H9 (cell line): ENCODE results near the gene TMEM59L. TPM values are rescaled to one million over a fixed set of nuclear protein-coding genes. Genes with fewer than 3 reads are reported as not detected.

Experiments
- DNase-seq: peaks from one replicate; pipeline ENCODE4 v3.0.0-alpha.2; 2017
- H2AFZ ChIP-seq: one replicate; pipeline ENCODE4 v1.6.1; 2013; ENCODE audit warnings: mild to moderate bottlenecking, low read length, control low read depth, moderate library complexity
- H2AK5ac ChIP-seq: 2 replicates; pipeline ENCODE4 v1.6.1; 2013; ENCODE audit warnings: low read length, control low read depth, mixed read lengths; ENCODE audit not compliant: insufficient read length
- H2BK120ac ChIP-seq: one replicate; pipeline ENCODE4 v1.6.1; 2013; ENCODE audit warnings: low read depth, mild to moderate bottlenecking, low read length, control low read depth, inconsistent platforms; ENCODE audit not compliant: poor library complexity, severe bottlenecking
- H2BK12ac ChIP-seq: 2 replicates; pipeline ENCODE4 v1.6.1; 2013; ENCODE audit warnings: low read length, control low read depth, mixed read lengths, low read depth; ENCODE audit not compliant: insufficient read length
- H2BK15ac ChIP-seq: 2 replicates; pipeline ENCODE4 v1.6.1; 2013; ENCODE audit warnings: low read depth, low read length, control low read depth
- H2BK20ac ChIP-seq: one replicate; pipeline ENCODE4 v1.6.1; 2013; ENCODE audit warnings: low read depth, mild to moderate bottlenecking, low read length, control low read depth, inconsistent platforms; ENCODE audit not compliant: poor library complexity, severe bottlenecking
- H2BK5ac ChIP-seq: 2 replicates; pipeline ENCODE4 v1.6.1; 2013; ENCODE audit warnings: low read length, control low read depth, mixed read lengths; ENCODE audit not compliant: insufficient read length
- H3K14ac ChIP-seq: 2 replicates; pipeline ENCODE4 v1.6.1; 2013; ENCODE audit warnings: low read length, control low read depth; ENCODE audit not compliant: insufficient read depth
- H3K18ac ChIP-seq: 2 replicates; pipeline ENCODE4 v1.6.1; 2013; ENCODE audit warnings: low read depth, mild to moderate bottlenecking, mixed read lengths, low read length, control low read depth; ENCODE audit not compliant: insufficient read length
- H3K23ac ChIP-seq: 2 replicates; pipeline ENCODE4 v1.6.1; 2013; ENCODE audit warnings: low read length, control low read depth, mixed read lengths, low read depth; ENCODE audit not compliant: insufficient read length
- H3K23me2 ChIP-seq: 2 replicates; pipeline ENCODE4 v1.6.1; 2013; ENCODE audit warnings: low read depth, mild to moderate bottlenecking, mixed read lengths, low read length, control low read depth; ENCODE audit not compliant: insufficient read length, poor library complexity, severe bottlenecking
- H3K27ac ChIP-seq: 2 replicates; pipeline ENCODE4 v1.5.1; 2013; ENCODE audit warnings: low read length, control low read depth, mixed read lengths, low read depth; ENCODE audit not compliant: insufficient read length
- H3K27me3 ChIP-seq: 2 replicates; pipeline ENCODE4 v1.6.1; 2013; ENCODE audit warnings: low read length, control low read depth, inconsistent platforms; ENCODE audit not compliant: insufficient read depth
- H3K4ac ChIP-seq: 2 replicates; pipeline ENCODE4 v1.6.1; 2013; ENCODE audit warnings: low read depth, mild to moderate bottlenecking, control low read depth, inconsistent platforms, low read length, moderate library complexity
- H3K4me1 ChIP-seq: 2 replicates; pipeline ENCODE4 v1.6.1; 2013; ENCODE audit warnings: low read length, control low read depth, inconsistent platforms; ENCODE audit not compliant: insufficient read depth
- H3K4me2 ChIP-seq: 2 replicates; pipeline ENCODE4 v1.6.1; 2013; ENCODE audit warnings: low read length, control low read depth, mixed read lengths; ENCODE audit not compliant: insufficient read length, insufficient read depth
- H3K56ac ChIP-seq: 2 replicates; pipeline ENCODE4 v1.6.1; 2013; ENCODE audit warnings: low read depth, mild to moderate bottlenecking, mixed read lengths, low read length, control low read depth; ENCODE audit not compliant: insufficient read length
- H3K79me1 ChIP-seq: 2 replicates; pipeline ENCODE4 v1.6.1; 2013; ENCODE audit warnings: low read depth, mild to moderate bottlenecking, moderate library complexity, low read length, control low read depth, inconsistent platforms; ENCODE audit not compliant: insufficient read depth, poor library complexity, severe bottlenecking
- H3K79me2 ChIP-seq: 2 replicates; pipeline ENCODE4 v1.6.1; 2013; ENCODE audit warnings: low read length, control low read depth, inconsistent platforms; ENCODE audit not compliant: insufficient read depth
- H3K9ac ChIP-seq: 2 replicates; pipeline ENCODE4 v1.6.1; 2013; ENCODE audit warnings: low read length, control low read depth, mixed read lengths; ENCODE audit not compliant: insufficient read length; ENCODE audit errors: extremely low read depth
- H3K9me3 ChIP-seq: one replicate; pipeline ENCODE4 v1.6.1; 2013; ENCODE audit warnings: low read depth, low read length, inconsistent platforms; ENCODE audit not compliant: control insufficient read depth
- H3T11ph ChIP-seq: one replicate; pipeline ENCODE4 v1.6.1; 2013; ENCODE audit warnings: mild to moderate bottlenecking, low read length, control low read depth, inconsistent platforms
- H4K20me1 ChIP-seq: one replicate; pipeline ENCODE4 v1.6.1; 2013; ENCODE audit not compliant: control insufficient read depth, insufficient read length, insufficient read depth
- H4K5ac ChIP-seq: 2 replicates; pipeline ENCODE4 v1.6.1; 2013; ENCODE audit warnings: low read depth, mild to moderate bottlenecking, mixed read lengths, low read length, control low read depth; ENCODE audit not compliant: insufficient read length
- H4K8ac ChIP-seq: replicated peaks from 2 replicates; pipeline ENCODE4 v1.6.1; 2013; ENCODE audit warnings: low read length, control low read depth, mixed read lengths, low read depth; ENCODE audit not compliant: insufficient read length
- H4K91ac ChIP-seq: 2 replicates; pipeline ENCODE4 v1.6.1; 2013; ENCODE audit warnings: low read depth, mild to moderate bottlenecking, moderate library complexity, mixed read lengths, low read length, control low read depth; ENCODE audit not compliant: insufficient read length
- H3K27ac Mint-ChIP-seq, 3 experiments: 2 replicates in 2 of 3; 3 replicates in 1 of 3; pipeline ENCODE4 v1.8.0; 2020 to 2021; ENCODE audit warnings: mixed read lengths in 3 of 3, mild to moderate bottlenecking in 1 of 3, moderate library complexity in 1 of 3
- H3K27me3 Mint-ChIP-seq: 2 replicates; pipeline ENCODE4 v1.8.0; 2021; ENCODE audit warnings: low read depth, mild to moderate bottlenecking, moderate library complexity, mixed read lengths
- H3K36me3 Mint-ChIP-seq, 3 experiments: 2 replicates in 2 of 3; 3 replicates in 1 of 3; pipeline ENCODE4 v1.8.0; 2020 to 2021; ENCODE audit warnings: low read depth in 3 of 3, mixed read lengths in 3 of 3; ENCODE audit not compliant: insufficient read depth in 1 of 3
- H3K4me1 Mint-ChIP-seq, 2 experiments: 2 replicates each; pipeline ENCODE4 v1.8.0; 2020; ENCODE audit warnings: mixed read lengths in 2 of 2
- H3K4me3 Mint-ChIP-seq, 2 experiments: 2 replicates in 1 of 2; 3 replicates in 1 of 2; pipeline ENCODE4 v1.8.0; 2020 to 2021; ENCODE audit warnings: mild to moderate bottlenecking in 2 of 2, mixed read lengths in 2 of 2, moderate library complexity in 1 of 2
- H3K9me3 Mint-ChIP-seq, 2 experiments: 2 replicates in 1 of 2; 3 replicates in 1 of 2; pipeline ENCODE4 v1.8.0; 2020; ENCODE audit warnings: mild to moderate bottlenecking in 2 of 2, mixed read lengths in 2 of 2, moderate library complexity in 1 of 2
- CTCF ChIP-seq: fragments of 200-600 bp; sonication (generic); conservative IDR thresholded peaks from 3 replicates; pipeline ENCODE4 v1.8.0; 2021; ENCODE audit warnings: antibody characterized with exemption, mild to moderate bottlenecking
- WGBS: extraction: QIAGEN DNeasy Blood & Tissue Kit; methylation state at CpG from one replicate; pipeline ENCODE4 v1.1.7; 2013; ENCODE audit warnings: missing lambda C conversion rate, low lambda C conversion rate, mixed read lengths; ENCODE audit not compliant: insufficient read length; ENCODE audit errors: extremely low coverage; 5-methylcytosine and 5-hydroxymethylcytosine counted together
- total RNA-seq: library from RNA; stranded (reverse); gene quantifications from 2 replicates; pipeline ENCODE4 v1.2.1, GENCODE V29; 2021

The TMEM59L gene
- total RNA-seq, 1 experiment from 2014 or later = 12.0 TPM

DNA sequence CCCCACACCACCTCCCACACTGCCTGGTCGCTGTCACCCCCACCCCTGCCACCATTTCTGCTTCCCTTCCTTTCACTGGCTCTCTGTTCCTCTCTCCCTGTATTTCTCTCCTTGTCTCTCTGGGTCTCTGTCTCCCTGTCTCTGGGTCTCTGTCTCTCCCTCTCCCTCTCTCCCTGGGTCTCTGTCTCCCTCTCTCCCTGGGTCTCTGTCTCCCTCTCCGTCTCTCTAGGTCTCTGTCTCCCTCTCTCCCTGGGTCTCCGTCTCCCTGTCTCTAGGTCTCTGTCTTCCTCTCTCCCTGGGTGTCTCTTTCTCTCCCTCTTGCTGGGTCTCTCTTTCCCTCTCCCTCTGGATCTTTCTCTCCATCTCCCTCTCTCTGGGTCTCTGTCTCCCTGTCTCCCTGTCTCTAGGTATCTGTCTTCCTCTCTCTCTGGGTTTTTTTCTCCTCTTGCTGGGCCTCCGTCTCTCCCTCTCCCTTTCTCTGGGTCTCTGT, 45.7 kb downstream of the TMEM59L start:
- Histone ChIP-seq H4K8ac (no peak overlapping the region), H3K27me3 (no peaks in the 10 kb centered on the region), H3K18ac (peak overlapping the region; percentile 2), H2BK120ac (no peak overlapping the region), H3K4me2 (no peak overlapping the region), H3K9ac (no peak overlapping the region), H3K79me2 (no peaks in the 10 kb centered on the region), H3K27ac (no peak overlapping the region), H2AFZ (no peak overlapping the region), H2BK20ac (no peak overlapping the region), H3K9me3 (no peaks in the 10 kb centered on the region), H4K91ac (no peak overlapping the region), H3T11ph (no peak overlapping the region), H3K56ac (no peak overlapping the region), H3K23ac (no peak overlapping the region), H3K79me1 (no peaks in the 10 kb centered on the region), H3K23me2 (no peaks in the 10 kb centered on the region), H3K4me1 (no peaks in the 10 kb centered on the region), H4K20me1 (no peaks in the 10 kb centered on the region), H2AK5ac (no peak overlapping the region), H2BK5ac (no peak overlapping the region), H2BK12ac (no peak overlapping the region), H2BK15ac (no peak overlapping the region), H3K14ac (no peak overlapping the region), H4K5ac (no peak overlapping the region), H3K4ac (no peak overlapping the region)
- Mint-ChIP-seq H3K4me1 (peaks cover 21 to 28% of the 10 kb centered on the region in 2 experiments), H3K4me3 (no peak overlapping the region; a peak in 1 of 5 replicates), H3K27me3 (peaks cover 1% of the 10 kb centered on the region), H3K27ac (peak overlapping the region in 1 of 3 experiments; percentile 69; a peak in 2 of 7 replicates), H3K9me3 (no peaks in the 10 kb centered on the region; a peak in 1 of 5 replicates), H3K36me3 (peaks cover 0 to 4% (median 2%) of the 10 kb centered on the region in 3 experiments; a peak in 2 of 7 replicates)
- DNase-seq = no peak
- no CpG with 5 or more reads among the region's 4 CpGs for WGBS
- TF ChIP-seq CTCF = no peak
